GM04503 (cell line): Measurements from ENCODE around the gene CCDC33.

Source experiments
- DNase-seq: peaks from one replicate; pipeline ENCODE4 v3.0.0-alpha.2; 2012; ENCODE audit warnings: low read depth

The CCDC33 gene

DNA sequence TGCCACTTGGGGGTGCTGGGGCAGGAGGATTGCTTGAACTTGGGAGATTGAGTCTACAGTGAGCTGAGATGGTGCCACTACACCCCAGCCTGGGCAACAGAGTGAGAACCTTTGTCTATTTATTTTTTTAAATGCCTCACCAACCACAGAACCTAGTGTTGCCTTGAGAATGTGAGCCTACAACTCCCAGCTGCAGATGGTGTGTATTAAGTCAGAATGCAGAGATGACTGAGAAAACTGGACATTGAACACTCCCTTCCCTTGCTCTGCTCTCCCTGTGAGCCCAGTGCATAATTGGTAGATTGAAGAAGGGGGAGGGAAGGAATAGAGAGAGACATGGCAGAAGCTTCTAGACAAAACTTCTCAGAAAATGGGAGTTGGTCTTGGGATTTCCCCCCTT lies 53.5 kb downstream of the CCDC33 start:
- no peak for DNase-seq

DNA sequence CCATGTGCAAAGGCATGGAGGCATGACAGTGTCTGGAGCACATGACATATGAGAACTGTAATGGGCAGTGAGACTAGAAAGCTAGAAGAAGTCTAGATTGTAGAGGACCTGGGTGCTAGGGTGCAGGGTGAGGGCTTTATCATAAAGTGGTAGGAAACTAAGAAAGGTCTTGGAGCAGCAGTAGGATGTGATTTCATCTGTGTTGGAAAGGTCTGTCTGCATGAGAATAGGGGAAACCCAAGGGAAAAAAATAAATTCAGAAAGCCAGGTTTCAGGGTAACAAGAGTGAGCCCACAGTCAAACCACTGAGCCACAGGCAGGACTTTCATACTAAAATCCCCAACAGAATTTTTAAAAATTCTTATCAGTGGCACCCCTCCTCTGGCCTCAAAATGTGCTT lies 54.5 kb downstream of the CCDC33 start:
- DNase-seq: no peak

DNA sequence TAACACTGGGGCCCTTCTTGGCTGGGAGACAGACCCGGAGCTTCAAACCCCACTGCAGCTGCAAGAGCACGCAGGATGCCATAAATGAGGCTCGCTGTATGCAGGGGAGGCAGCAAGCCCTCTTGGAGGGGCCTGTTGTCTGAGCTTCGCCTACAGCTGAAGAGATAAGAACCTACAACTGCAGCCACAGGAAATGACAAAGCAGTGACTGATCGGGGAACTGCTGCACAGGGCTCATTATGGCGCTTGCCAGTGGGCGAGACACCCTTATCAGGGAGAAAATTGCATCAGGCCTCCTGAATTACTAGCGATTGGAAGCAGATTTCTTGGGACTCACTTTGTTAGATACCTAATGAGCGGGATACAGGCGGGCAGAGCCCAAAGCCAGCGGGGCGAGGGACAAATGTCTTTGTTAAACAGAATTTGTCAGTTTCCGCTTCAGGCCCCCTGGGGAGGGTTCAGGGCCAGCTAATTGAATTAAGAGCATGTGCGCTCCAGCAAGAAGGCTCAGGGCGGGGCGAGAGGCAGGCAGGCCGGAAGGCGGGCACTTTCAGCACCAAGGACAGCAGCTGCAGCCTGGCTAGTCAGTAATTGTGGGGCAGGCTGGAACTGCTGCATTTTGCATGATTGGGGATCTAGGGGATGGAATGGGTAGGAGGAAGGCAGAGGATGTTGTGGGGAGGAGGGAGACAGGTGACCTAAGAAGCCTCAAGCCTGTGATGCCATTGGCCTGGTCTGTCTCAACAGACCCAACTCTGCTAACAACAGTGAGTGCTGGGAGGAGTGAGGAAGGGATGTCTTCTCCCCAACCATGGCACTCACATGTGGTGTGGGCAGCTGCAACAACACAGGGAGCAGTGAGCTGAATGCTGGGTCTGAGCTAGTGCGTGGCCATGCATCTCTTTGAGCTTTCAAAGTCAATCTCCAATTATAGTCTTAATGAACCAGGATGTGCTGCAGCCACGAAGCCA lies 55.3 kb downstream of the CCDC33 start:
- DNase-seq: no peak

DNA sequence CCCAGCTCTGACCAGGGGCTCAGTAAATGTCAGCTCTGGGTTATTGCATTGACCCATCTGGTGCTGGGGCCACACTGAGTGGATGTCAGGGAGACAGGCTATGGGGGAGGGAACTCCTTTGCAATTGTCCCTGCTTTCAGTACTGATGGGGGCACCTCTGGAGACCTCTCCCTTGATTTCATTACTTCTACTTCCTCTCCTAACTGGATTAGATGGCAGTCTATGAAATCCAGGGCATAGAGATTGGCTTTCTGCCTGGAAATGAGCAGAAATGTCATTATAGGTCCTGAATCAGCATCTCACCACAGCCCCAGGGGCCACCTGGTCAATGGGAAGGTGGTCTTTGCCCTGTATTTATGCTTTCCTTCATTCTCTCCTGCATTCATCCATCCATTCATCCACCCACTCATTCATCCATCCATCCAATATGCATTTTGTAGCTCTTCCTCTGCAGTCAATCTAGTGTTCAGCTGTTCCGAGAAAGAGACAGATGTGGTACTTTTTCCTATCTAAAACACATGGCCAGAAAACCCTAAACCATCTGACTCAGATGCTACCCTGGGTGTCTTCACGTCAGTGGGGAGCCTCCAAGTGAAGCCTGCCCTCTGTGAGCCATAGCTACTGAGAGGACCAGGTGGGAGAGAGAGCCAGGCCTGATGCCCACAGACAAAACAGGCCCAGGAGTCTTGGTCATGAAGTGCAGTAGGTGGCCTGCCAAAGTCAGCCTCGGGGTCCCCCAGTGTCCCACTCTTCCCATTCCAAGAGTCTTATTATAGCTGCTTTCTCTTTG lies 57.1 kb downstream of the CCDC33 start:
- DNase-seq: no peak

- DNase-seq: no peak
Observed at GRCh38 chr15:74294010-74294409, 57.9 kb downstream of the CCDC33 start.

- DNase-seq: no peak
Observed at GRCh38 chr15:74295800-74296199, 59.7 kb downstream of the CCDC33 start.

DNA sequence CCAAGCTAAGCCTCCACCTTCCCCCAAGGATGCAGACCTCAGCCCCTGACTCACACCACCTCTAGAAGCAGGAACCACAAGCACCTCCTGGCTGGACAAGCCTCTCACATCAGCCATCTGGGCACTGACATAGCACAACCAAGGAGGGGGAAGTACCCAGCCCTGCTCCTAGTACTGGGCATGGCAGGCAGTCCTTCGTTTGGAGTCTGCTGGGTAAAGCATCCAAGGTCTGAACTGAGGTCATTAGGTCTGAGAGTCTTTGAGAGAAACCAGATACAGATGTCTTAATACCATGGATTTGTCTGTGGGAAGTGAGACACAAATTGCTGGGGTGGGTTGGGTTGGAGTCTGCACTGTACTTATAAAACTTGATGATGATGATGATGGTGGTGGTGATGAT lies 61.8 kb downstream of the CCDC33 start:
- no peak for DNase-seq

GRCh38 chr15:74300057-74300795 lies 64.1 kb downstream of the CCDC33 start:
- no peak for DNase-seq

DNA sequence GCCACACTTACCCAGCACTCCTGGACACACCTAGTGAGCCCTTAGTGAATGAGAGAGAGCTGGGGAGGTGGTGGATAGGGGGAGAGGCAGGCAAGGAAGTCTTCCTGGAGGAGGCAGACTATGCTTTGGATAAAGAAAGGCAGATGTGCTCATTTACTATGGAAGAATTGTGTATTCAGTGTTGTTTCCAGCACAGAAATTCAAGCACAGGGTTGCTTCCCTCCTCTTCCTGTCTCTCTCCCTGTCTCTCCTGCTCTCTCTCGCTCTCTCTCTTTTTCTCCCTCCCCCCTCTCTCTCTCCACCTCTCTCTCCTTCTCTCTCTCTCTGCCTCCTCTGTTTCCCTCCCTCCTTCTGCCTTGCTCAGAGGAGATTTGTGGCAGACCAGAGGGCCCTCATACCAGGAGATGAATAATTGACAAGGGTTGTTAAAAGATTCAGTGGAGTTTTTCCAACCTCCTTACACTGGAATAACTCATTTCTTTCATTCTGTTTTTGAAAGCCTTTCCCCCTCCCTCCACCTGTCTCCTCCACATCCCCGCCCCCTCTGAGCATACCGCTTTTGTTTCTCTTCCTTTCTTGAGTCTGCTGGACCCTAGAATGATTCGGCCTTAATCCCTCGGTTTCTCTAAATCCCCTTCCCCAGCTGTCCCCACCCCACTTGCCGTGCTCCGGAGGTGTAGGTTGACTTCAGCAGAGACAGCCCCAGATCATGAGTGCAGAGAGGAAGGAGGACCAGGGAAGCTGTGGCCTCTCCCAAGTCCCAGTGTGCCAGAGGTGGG lies 65.6 kb downstream of the CCDC33 start:
- no peak for DNase-seq

GRCh38 chr15:74302821-74303359 lies 66.8 kb downstream of the CCDC33 start:
- no peak for DNase-seq

DNA sequence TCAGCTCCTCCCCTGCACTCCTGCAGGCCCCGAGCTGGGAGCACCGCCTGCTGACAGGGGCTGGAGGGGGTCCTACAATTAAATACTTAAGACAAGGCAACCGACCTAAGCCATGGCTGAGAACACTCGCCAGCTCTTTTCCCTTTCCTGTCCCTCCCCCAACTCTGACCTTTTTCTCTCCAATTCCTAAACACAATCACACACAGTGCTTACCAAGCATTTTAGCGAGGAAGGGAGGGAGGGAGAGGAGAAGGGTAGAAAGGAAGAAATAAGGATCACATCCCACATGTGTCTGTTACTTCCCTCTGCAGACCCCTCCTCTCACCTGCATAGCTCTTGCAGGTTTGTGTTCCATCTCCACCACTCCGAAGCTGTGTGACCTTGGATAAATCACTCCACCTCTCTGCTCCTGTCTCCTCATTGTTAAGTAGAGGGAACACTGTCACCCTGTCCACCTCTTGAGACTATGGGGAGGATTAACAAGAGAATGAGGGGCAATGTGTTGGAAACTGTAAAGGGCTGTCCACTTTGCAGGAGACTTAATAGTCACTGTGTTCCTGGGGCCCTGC lies 67.7 kb downstream of the CCDC33 start:
- no peak for DNase-seq

GRCh38 chr15:74304431-74304830 lies 68.3 kb downstream of the CCDC33 start:
- no peak for DNase-seq

DNA sequence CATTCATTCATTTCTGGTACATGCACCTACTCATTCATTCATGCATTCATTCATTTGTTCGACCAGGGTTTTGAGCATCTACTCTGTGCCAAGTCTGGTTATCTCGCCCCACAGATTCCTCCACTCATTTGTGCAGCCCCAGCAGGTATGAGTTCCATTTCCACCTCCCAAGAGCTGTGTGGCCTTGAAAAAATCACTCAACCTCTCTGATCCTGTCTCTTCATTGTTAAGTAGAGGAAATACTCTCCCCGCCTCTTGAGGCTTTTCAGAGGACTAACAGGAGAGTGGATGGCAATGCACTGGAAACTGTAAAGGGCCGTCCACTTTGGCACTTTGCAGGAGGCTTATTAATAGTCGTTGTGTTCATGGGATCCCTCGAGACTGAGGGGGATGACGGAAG lies 69.6 kb downstream of the CCDC33 start:
- DNase-seq: no peak

- DNase-seq: no peak
Observed at GRCh38 chr15:74306781-74307217, 70.7 kb downstream of the CCDC33 start.

DNA sequence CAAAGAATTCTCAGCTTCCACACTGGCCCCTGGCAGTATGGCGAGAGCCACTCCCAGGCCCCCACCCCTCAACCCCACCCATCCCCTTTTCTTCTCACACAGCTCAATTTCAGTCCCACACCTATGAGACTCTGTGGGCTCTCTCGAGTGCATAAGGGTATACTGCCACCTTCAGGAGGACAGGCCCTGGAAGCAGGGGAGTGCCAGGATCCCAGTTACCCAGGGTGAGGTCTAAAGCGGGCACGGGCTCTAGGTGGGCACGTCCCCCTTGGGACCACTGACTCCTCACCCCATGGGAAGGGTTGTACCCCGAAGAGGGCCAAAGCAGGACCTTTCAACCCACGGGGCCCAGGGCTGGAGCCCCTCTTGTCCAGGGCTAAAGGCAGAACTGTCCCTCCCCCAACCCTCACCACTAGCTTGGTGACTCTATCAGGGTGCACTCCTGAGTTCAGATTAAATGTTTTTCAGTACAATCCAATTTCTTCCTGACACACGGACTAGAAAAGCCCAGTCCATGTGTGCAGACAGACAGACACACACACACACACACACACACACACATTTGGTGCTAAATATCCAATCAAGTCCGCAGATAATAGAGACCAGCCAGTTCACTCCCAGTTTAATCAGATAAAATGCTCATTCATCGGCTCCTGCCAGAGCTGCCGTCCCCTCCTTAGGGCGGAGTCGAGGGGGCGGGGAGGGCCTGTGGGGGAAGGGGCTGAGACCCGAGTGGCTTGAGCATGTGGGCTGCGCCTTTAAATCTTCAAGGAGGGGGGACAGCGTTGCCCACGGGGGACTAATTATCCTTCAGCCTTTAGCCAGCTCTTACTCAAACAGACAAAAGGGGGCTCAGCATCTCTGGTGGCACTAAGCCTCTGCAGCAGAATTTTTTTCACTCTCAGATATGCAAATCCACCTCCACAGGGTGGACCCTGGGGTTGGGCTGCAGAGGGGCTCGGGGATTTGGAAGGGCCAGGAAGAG lies 72.0 kb downstream of the CCDC33 start:
- no peak for DNase-seq

DNA sequence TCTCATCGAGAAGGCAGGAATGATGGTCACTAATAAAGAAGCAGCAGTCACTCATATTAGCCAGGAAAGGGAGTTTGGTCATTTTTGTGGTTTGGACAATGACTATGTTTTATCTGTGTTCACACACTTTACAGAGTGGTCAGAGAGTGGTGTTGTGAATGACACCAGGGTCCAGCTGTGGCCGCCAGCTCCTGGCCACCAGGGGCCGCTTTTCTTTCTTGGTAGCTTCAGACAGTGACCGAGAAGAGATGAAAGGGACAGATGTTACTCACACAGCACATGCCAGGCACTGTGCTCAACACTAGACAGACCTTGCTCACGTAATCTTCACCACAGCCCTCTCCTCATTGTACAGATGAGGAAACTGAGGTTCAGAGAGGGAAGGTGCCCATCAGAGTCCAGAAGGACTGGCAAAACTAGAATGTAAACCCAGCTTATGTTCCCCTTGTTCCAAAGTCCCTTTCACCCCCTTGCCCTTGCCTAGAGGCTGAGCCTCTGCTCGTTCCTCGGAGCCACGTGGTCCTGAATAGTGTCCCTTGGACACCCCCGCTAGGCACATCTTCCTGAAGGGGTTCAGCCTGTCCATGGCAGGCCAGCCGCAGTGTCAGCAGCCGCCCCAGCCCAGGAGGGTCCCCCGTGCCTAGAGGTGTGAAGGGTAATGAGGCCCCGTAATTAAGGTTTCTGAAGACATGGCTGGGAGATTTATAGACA lies 75.8 kb downstream of the CCDC33 start:
- DNase-seq: no peak

DNA sequence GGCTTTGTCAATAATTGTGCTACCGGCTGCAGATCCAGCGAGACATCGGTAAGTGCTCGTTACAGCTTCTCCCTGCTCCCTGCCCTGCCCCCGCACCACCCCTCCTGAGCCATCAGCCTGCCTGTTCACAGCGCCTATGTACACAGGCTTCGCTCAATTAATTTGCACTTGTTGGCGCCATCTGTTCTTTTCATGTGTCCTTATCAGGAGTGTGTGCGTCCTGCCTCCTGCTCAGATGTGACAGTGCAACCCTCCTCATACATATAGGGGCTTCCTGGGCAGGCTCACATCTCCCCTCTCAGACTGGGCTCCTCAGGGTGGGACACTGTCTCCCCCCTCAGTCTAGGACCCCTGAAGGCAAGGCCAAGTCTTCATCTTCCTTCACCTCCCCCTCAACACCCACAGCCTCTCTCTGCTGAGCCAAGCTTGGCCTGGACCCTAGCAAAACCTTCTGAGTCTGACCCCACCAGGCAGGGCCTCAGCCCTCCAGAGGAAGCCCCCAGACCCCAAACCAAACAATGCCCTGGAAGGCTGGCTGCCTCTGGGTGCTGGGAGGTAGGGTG lies 76.4 kb downstream of the CCDC33 start:
- DNase-seq: no peak

- DNase-seq: no peak
Observed at GRCh38 chr15:74313889-74314288, 77.8 kb downstream of the CCDC33 start.
